Measurements from ENCODE around the gene RBM39. TPM values are rescaled to one million over a fixed set of nuclear protein-coding genes. Genes with fewer than 3 reads are reported as not detected.

The RBM39 gene
- total and polyA plus RNA-seq, 2 of the 8 experiments (the other 6 are each of a cell fraction or from before 2014, with no cell fraction given), result 78.0 to 219 TPM

DNA sequence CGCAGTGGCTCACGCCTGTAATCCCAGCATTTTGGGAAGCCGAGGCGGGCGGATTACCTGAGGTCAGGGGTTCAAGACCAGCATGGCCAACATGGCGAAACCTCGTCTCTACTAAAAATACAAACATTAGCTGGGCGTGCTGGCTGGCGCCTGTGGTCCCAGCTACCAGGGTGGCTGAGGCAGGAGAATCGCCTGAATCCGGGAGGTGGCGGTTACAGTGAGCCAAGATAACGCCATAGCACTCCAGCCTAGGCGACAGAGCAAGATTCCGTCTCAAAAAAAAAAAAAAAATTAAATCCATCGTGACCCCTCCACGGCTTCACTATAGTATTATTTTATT lies 76.1 kb downstream of the RBM39 start (continued):
- TF ChIP-seq KDM1A (IDR thresholded peaks at IDR 0.05; ENCODE audit: borderline replicate concordance, low read length) (no peak), YY1 (IDR thresholded peaks at IDR 0.05; ENCODE audit: low read depth, low read length) (no peak), SUZ12 (IDR thresholded peaks at IDR 0.05; ENCODE audit: low read length) (no peak)
